Gastrocnemius medialis (tissue), 4 donors: Measurements from ENCODE around the gene CCDC110.

Source experiments
- CTCF ChIP-seq, 5 experiments: fragments of 450-650 bp in 3 of 5; fragments of 200-600 bp in 2 of 5; sonication (generic) in 2 of 5; IDR thresholded peaks in 4 of 5; conservative IDR thresholded peaks in 1 of 5; 1 replicate in 4 of 5; 2 replicates in 1 of 5; pipeline ENCODE4 v1.5.1; 2016 to 2019; ENCODE audit warnings: antibody characterized with exemption in 5 of 5, mild to moderate bottlenecking in 3 of 5, moderate library complexity in 3 of 5
- POLR2A ChIP-seq, 2 donors: fragments of 450-650 bp; IDR thresholded peaks; one replicate each; pipeline ENCODE4 v1.6.1; 2017; ENCODE audit warnings: antibody characterized with exemption in 2 of 2, mild to moderate bottlenecking in 2 of 2, moderate library complexity in 2 of 2

- TF ChIP-seq CTCF (IDR thresholded peaks at IDR 0.05 in 4 of 5, conservative IDR thresholded peaks at IDR 0.05 in 1 of 5) = no peak
- TF ChIP-seq POLR2A (IDR thresholded peaks at IDR 0.05) = no peak
These were observed 1.7 kb upstream of the CCDC110 start for GRCh38 chr4:185473247-185473646.
